ENCODE data around the gene GALNT2.

- TF ChIP-seq REST (IDR thresholded peaks at IDR 0.05; ENCODE audit: insufficient read depth in 1 of 2, low read depth in 2 of 2, low read length in 2 of 2) (no peak), FOXP2 (optimal IDR thresholded peaks at IDR 0.05; ENCODE audit: borderline replicate concordance, extremely low read depth, extremely low read length, insufficient read depth) (no peak), TAF1 (IDR thresholded peaks at IDR 0.05; ENCODE audit: borderline replicate concordance, insufficient read depth, low read length) (no peak), POLR2AphosphoS5 (IDR thresholded peaks at IDR 0.05; ENCODE audit: low read depth, low read length) (no peak)
These were observed 219.3 kb downstream of the GALNT2 start for GRCh38 chr1:230286166-230286889.
